ENCODE measurements around the gene NET1.
A peak's percentile ranks its signal among the peaks of the same experiment; 100 is the strongest.

GRCh38 chr10:5467207-5467535, 54.8 kb downstream of the NET1 start:
- no peak for TF ChIP-seq CTCF (IDR thresholded peaks at IDR 0.05)
- TF ChIP-seq POLR2AphosphoS5 (IDR thresholded peaks at IDR 0.05): peak in 1 of 4 donors; percentile 18
- TF ChIP-seq POLR2A (IDR thresholded peaks at IDR 0.05): no peak
- no peak for TF ChIP-seq EP300 (IDR thresholded peaks at IDR 0.05)
